T-helper 1 cell treated with Interleukin-12 subunit alpha and Interleukin-12 subunit beta and Interleukin-4 antibody, amounts not matched to agents 30 μg/mL and 1 μg/mL, for 36 hours (primary cell): ENCODE results near the gene LRIG3.
"Not testable (repeated sequence)": the region's sequence is repeated elsewhere in the genome, so short reads cannot be mapped to it uniquely, and the experiment has no call there.

Experiments
- H3K27ac Mint-ChIP-seq: one replicate; pipeline ENCODE4 v1.8.0; 2021; ENCODE audit warnings: mild to moderate bottlenecking, mixed read lengths
- H3K27me3 Mint-ChIP-seq: one replicate; pipeline ENCODE4 v1.8.0; 2021; ENCODE audit warnings: low read depth, mixed read lengths
- H3K36me3 Mint-ChIP-seq: one replicate; pipeline ENCODE4 v1.8.0; 2021; ENCODE audit warnings: low read depth, mixed read lengths
- H3K4me1 Mint-ChIP-seq: one replicate; pipeline ENCODE4 v1.8.0; 2021; ENCODE audit warnings: low read depth, mixed read lengths
- H3K4me3 Mint-ChIP-seq: one replicate; pipeline ENCODE4 v1.8.0; 2021; ENCODE audit warnings: mild to moderate bottlenecking, moderate library complexity, mixed read lengths
- H3K9me3 Mint-ChIP-seq: one replicate; pipeline ENCODE4 v1.8.0; 2021; ENCODE audit warnings: mixed read lengths

The LRIG3 gene

GRCh38 chr12:58902726-58903125 lies 17.6 kb downstream of the LRIG3 start:
- H3K4me3 Mint-ChIP-seq, H3K27ac Mint-ChIP-seq, H3K4me1 Mint-ChIP-seq, H3K27me3 Mint-ChIP-seq, H3K36me3 Mint-ChIP-seq, H3K9me3 Mint-ChIP-seq: not testable (repeated sequence)

DNA sequence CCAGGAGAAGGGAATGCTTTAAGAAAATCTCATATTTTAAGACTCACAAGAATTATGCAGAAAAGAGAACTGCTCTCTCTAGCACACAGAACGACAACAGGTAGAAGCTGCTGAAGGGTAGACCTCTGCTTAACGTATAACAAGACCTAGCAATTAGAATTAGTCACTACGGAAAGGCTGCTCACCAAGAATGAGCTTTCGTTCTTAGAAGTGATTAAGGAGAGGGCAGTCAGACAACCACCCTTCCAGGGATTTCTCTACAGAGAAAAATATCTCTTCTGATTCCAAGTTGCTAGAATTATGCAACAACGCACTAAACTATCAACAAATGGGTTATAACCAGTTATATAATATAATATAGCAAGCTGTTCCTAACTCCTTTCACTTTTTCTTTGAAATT lies 18.6 kb downstream of the LRIG3 start:
- Mint-ChIP-seq H3K36me3 (no peaks in the 10 kb centered on the region), H3K9me3 (no peaks in the 10 kb centered on the region), H3K27me3 (no peaks in the 10 kb centered on the region), H3K27ac (no peak overlapping the region), H3K4me1 (no peaks in the 10 kb centered on the region), H3K4me3 (no peak overlapping the region)

DNA sequence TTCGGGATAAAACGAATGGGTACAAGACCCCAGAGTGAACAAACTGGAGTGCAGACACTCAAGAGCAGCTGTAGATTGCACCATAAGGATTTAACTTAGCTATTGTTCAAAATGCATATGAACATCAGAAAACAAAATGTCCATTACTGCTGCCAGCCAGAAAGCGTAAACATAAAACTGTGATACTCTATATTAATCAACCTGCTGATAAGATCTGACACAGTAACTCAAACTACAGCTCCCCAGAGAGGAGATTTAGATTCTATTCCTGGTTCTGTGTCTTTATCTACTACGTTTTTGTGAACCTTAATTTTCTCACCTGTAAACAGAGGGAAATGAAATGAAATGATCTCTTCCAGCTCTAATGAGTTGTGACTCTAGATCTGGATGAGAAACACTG lies 22.3 kb downstream of the LRIG3 start:
- Mint-ChIP-seq H3K27ac (no peak overlapping the region), H3K9me3 (no peaks in the 10 kb centered on the region), H3K36me3 (no peaks in the 10 kb centered on the region), H3K27me3 (no peaks in the 10 kb centered on the region), H3K4me3 (no peak overlapping the region), H3K4me1 (no peaks in the 10 kb centered on the region)

DNA sequence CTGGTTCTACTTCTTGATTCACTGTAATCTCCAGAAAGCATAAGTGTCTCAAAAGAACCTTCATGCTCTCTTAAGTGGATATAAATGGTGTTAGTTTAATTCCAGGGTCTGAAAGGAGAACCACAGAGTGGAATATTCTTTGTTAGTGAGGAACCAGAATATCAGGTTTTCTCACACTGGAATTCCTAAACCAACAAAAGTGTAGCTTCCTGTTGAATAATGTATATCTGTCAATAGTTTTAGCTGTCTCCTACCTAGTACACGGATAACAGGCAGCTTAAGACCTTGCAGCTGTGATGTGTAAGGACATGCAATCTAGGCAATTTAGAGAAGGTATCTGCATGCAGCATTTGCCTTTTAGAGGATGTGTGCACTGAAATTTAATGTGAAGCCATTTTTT lies 24.0 kb downstream of the LRIG3 start:
- Mint-ChIP-seq H3K36me3 (no peaks in the 10 kb centered on the region), H3K27ac (no peak overlapping the region), H3K9me3 (no peaks in the 10 kb centered on the region), H3K4me3 (no peak overlapping the region), H3K4me1 (no peaks in the 10 kb centered on the region), H3K27me3 (no peaks in the 10 kb centered on the region)

DNA sequence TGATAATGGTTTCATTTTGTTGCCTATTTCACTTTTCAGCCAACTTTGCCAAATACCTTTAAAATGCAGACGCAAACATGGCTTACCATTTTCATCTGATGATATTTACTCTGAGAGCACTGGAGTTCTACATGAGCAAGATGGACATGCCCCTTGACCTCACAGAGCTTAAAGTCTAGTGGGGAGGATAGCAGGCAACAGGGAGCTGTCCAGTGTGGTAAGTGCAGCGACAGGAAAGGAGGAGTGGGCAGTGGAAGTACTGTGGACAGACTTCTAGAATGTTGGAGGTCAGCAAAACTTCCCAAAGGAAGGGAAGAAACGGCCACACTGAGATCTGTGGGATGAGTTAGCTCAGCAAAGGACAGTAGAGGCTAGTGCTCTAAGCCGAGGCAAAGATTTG lies 25.3 kb downstream of the LRIG3 start:
- no peaks in the 10 kb centered on the region for H3K4me1 Mint-ChIP-seq
- H3K36me3 Mint-ChIP-seq = no peaks in the 10 kb centered on the region
- no peak overlapping the region for H3K4me3 Mint-ChIP-seq
- no peaks in the 10 kb centered on the region for H3K27me3 Mint-ChIP-seq
- H3K9me3 Mint-ChIP-seq = no peaks in the 10 kb centered on the region
- no peak overlapping the region for H3K27ac Mint-ChIP-seq

DNA sequence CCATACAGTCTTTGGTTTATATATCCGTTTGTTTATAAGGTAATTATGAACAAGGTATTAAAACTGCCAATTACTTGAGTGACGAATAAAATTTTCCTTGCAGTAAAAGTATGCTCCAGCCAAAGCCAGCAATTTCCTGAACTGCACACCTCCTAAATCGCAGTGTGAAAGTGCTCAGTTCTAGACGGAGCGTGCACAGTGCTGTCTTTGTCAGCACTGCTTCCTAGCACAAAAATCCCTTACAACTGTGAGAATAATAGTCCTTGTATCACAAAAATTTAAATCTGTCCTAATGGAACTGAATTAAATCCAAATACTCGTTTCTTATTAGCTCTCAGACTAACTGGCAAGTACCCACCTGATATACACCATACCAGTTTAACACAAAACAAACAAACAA lies 26.3 kb downstream of the LRIG3 start:
- Mint-ChIP-seq H3K9me3 (no peaks in the 10 kb centered on the region), H3K27ac (no peak overlapping the region), H3K36me3 (no peaks in the 10 kb centered on the region), H3K4me3 (no peak overlapping the region), H3K27me3 (no peaks in the 10 kb centered on the region), H3K4me1 (no peaks in the 10 kb centered on the region)

- no peak overlapping the region for H3K27ac Mint-ChIP-seq
- no peaks in the 10 kb centered on the region for H3K9me3 Mint-ChIP-seq
- H3K27me3 Mint-ChIP-seq = no peaks in the 10 kb centered on the region
- no peaks in the 10 kb centered on the region for H3K36me3 Mint-ChIP-seq
- no peak overlapping the region for H3K4me3 Mint-ChIP-seq
- H3K4me1 Mint-ChIP-seq = no peaks in the 10 kb centered on the region
Measured at GRCh38 chr12:58893495-58893894, 26.8 kb downstream of the LRIG3 start.

DNA sequence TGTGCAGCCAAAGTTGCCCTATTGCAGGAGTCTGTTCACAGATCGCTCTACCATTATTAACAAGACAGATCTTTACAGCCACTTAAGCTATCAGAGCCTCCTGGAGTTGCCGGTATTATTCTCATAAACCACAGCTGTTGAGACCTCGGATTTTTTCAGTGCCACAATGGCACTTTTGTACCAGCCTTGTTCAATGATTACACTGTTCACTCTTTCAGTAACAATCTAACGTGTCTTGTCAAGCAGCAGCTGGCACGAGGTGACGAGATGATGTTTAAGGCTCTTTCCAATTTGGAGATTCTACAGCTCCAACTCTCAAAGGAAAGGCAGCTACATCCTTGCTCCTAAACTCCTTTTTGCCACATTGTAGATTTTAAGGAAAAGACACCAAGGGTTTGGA lies 30.7 kb downstream of the LRIG3 start:
- Mint-ChIP-seq H3K36me3 (no peaks in the 10 kb centered on the region), H3K9me3 (no peaks in the 10 kb centered on the region), H3K4me3 (no peak overlapping the region), H3K27me3 (no peaks in the 10 kb centered on the region), H3K27ac (no peak overlapping the region), H3K4me1 (no peaks in the 10 kb centered on the region)

DNA sequence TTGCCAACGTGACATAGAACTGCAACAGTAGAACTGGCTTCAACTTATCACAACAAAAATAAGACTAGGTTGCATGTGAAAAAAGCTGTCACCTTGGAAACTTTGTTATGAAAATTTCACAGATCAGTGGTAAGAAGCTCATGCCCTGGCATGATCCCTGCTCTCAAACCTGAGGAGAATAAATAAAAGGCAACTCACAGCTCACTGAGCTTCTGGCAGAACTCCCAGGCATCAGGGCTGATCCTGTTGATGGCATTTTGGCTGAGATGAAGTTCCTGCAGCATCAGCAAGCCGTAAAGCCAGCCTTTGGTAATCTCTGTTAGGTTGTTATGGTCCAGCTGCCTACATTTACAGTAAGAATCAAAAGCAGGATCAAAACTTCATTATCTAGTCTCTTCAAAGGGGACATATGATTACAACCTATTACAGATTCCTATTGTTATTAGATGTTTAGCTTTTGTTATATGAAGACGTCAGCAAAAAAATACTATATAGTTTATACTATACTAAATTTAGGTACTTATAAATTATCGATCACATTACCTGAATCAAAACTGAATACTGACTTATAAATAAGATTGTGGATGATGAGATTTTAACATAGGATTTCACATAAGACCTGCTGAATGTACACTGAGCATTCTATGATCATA lies 32.0 kb downstream of the LRIG3 start:
- no peak overlapping the region for H3K4me3 Mint-ChIP-seq

DNA sequence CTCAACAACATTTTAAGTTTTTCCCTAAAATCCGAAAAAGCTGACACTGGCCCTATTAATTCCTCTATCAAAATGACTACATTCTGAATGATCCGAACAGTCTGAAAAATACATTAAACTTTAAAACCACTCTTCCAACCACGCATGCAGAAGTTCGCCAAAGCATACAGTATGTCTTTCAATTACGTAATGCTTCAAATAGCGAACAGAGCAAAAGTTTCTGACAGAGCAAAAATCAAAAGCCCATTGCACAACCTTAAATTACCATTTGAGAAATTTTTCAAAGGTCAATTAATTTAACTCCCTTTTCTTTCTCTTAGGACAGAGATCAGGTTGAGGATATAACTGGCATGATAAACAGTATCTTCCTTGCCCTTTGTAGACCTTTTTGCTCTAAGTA lies 33.2 kb downstream of the LRIG3 start:
- no peaks in the 10 kb centered on the region for H3K4me1 Mint-ChIP-seq

More for the DNA sequence above, 32.0 kb downstream of the LRIG3 start:
- no peaks in the 10 kb centered on the region for H3K4me1 Mint-ChIP-seq
- no peaks in the 10 kb centered on the region for H3K36me3 Mint-ChIP-seq
- no peak overlapping the region for H3K27ac Mint-ChIP-seq
- no peaks in the 10 kb centered on the region for H3K9me3 Mint-ChIP-seq
- no peaks in the 10 kb centered on the region for H3K27me3 Mint-ChIP-seq

GRCh38 chr12:58886474-58886873 lies 33.8 kb downstream of the LRIG3 start:
- no peaks in the 10 kb centered on the region for H3K36me3 Mint-ChIP-seq
- no peak overlapping the region for H3K27ac Mint-ChIP-seq
- H3K9me3 Mint-ChIP-seq = no peaks in the 10 kb centered on the region
- H3K4me3 Mint-ChIP-seq = no peak overlapping the region
- no peaks in the 10 kb centered on the region for H3K27me3 Mint-ChIP-seq
- no peaks in the 10 kb centered on the region for H3K4me1 Mint-ChIP-seq

More for the DNA sequence above, 33.2 kb downstream of the LRIG3 start:
- H3K27me3 Mint-ChIP-seq = no peaks in the 10 kb centered on the region
- no peaks in the 10 kb centered on the region for H3K36me3 Mint-ChIP-seq
- H3K27ac Mint-ChIP-seq = no peak overlapping the region
- no peak overlapping the region for H3K4me3 Mint-ChIP-seq
- H3K9me3 Mint-ChIP-seq = no peaks in the 10 kb centered on the region

- Mint-ChIP-seq H3K4me1 (no peaks in the 10 kb centered on the region), H3K36me3 (no peaks in the 10 kb centered on the region), H3K4me3 (no peak overlapping the region), H3K9me3 (no peaks in the 10 kb centered on the region), H3K27me3 (no peaks in the 10 kb centered on the region), H3K27ac (no peak overlapping the region)
Measured at GRCh38 chr12:58884916-58885315, 35.4 kb downstream of the LRIG3 start.

DNA sequence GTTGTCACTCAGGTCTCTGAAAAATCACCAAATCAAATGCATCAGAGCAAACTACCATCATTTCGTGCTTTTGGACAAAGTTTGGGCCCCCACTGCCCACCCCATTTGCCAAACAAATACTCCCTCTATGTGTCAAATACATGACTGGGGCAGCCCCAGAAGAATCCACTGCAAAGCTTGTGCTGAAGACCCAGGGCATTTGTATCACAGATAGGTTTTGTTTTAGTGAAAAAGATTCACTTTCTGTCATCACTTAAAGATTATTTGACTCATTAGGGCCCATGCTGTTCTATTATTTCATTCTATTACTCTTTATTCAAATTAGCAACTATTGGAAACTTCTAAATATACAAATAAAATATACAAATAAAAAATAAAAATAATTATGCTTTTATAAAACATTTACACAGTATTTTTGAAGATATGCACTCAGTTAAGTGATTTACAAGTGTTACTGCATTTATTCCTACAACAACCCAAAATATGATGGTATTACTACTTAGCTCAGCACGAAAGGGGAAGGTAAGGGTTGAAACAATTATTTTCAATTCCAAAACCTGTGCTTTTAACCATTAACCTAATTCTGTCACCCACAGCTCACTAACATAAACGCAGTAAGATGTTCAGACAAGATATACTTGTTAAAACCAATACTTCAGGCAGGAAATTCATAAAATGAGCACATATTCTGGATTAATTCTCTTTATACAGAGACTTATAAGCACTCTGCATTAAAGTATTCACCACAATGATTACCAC lies 36.5 kb downstream of the LRIG3 start:
- Mint-ChIP-seq H3K4me1 (no peaks in the 10 kb centered on the region), H3K4me3 (no peak overlapping the region), H3K9me3 (no peaks in the 10 kb centered on the region), H3K36me3 (no peaks in the 10 kb centered on the region), H3K27me3 (no peaks in the 10 kb centered on the region), H3K27ac (no peak overlapping the region)

DNA sequence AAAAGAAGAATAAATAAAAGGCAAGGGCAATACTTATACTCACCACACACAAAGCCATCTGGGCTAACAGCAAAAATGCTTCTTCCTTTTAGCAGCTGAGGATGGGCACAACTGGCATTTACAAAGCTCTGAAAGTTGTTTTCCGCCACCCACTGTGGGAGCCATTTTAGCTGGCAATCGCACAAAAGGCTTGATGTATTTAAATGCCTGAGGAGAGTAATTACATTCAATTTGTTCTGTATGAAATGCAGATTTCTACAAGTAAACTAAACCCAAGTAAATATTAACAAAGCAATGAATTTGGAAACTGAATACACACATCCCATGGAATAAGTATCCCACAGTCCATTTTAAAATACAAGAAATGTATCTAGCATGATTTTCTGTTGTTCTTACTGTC lies 37.5 kb downstream of the LRIG3 start:
- no peak overlapping the region for H3K27ac Mint-ChIP-seq
- no peaks in the 10 kb centered on the region for H3K27me3 Mint-ChIP-seq
- H3K9me3 Mint-ChIP-seq = no peaks in the 10 kb centered on the region
- H3K4me1 Mint-ChIP-seq = no peaks in the 10 kb centered on the region
- H3K36me3 Mint-ChIP-seq = no peaks in the 10 kb centered on the region
- no peak overlapping the region for H3K4me3 Mint-ChIP-seq

GRCh38 chr12:58881816-58882215 lies 38.5 kb downstream of the LRIG3 start:
- no peak overlapping the region for H3K4me3 Mint-ChIP-seq

More at GRCh38 chr12:58881816-58882215, 38.5 kb downstream of the LRIG3 start:
- Mint-ChIP-seq H3K36me3 (no peaks in the 10 kb centered on the region), H3K27me3 (no peaks in the 10 kb centered on the region), H3K9me3 (no peaks in the 10 kb centered on the region), H3K4me1 (no peaks in the 10 kb centered on the region), H3K27ac (no peak overlapping the region)
